GM12892 (cell line): Measurements from ENCODE around the gene FUBP3.

Source experiments
- POLR2A ChIP-seq: IDR thresholded peaks from 2 replicates; pipeline ENCODE4 v1.6.1; 2011; ENCODE audit warnings: low read depth, low read length, control low read depth
- POLR2AphosphoS5 ChIP-seq: IDR thresholded peaks from 2 replicates; pipeline ENCODE4 v1.6.1; 2011; ENCODE audit warnings: low read depth, low read length, control low read depth
- TAF1 ChIP-seq: IDR thresholded peaks from 2 replicates; pipeline ENCODE4 v1.6.1; 2011; ENCODE audit warnings: low read depth, mild to moderate bottlenecking, control low read depth, low read length, borderline replicate concordance

DNA sequence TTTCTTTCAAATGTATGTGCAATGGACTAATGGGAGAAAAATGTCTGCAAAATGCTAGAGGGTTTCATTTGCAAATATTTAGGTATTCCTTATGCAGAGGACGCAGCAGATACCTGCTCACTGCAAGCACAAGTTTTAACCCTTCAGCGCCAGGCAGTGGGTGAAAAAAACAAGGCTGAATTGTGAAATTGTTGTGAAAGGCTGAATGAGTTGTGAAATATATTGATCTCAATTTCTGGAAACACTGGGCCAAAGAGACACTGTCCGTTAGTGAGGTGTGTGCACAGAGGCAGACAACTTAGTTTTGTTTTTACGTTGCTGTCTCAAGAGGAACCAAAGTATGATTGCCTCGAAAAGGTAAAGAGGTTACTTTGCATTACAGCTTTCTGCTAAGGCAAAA is 18.8 kb downstream of the FUBP3 start:
- TF ChIP-seq TAF1 = no peak
- no peak for TF ChIP-seq POLR2AphosphoS5
- no peak for TF ChIP-seq POLR2A
